Activated T-helper 9 cell treated with anti-CD3 and anti-CD28 coated beads, Interleukin-2, amount 50 U/mL, for 16 hours (primary cell): ENCODE data around the gene DOP1A.
A peak's percentile ranks its signal among the peaks of the same experiment; 100 is the strongest.
"Not testable (repeated sequence)": the region's sequence is repeated elsewhere in the genome, so short reads cannot be mapped to it uniquely, and the experiment has no call there.

ENCODE experiments used
- DNase-seq: peaks from one replicate; pipeline ENCODE4 v3.0.0-alpha.2; 2020; ENCODE audit warnings: low read depth

Gene DOP1A

DNA sequence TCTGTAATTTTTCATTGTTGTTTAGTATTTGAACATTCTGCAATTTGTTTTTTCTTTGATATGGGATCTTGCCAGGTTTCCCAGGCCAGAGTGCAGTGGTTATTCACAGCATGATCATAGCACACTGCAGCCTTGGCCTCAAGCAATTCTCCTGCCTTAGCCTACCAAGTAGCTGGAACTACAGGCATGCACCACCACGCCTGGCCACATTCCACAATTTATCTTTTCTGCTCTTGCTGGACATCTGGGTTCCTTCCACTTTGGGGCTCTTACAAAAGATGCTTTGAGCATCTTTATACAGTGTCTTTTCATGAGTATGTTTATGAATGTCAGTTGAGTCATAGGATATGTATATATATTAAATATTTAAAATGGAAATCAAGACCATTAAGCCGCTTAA is 83.6 kb downstream of the DOP1A start:
- no peak for DNase-seq

DNA sequence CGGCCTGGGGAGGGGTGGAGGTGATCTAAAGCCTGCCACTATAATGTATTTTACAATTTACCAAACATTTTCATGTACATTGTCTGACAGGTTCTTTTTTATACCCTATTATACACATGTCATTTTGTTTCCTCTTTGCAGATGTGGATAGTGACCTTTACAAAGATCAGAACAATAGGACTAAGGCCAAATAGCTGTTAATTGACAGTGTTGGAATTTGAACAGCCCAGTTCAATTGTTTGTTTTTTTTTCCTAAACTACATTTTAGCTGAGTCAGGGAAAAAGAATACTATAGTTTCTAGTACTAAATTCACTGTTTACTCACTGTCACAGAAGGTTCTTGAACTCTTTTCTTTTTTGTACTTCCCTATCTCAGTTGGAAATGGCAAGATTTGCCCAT is 85.4 kb downstream of the DOP1A start:
- no peak for DNase-seq

DNA sequence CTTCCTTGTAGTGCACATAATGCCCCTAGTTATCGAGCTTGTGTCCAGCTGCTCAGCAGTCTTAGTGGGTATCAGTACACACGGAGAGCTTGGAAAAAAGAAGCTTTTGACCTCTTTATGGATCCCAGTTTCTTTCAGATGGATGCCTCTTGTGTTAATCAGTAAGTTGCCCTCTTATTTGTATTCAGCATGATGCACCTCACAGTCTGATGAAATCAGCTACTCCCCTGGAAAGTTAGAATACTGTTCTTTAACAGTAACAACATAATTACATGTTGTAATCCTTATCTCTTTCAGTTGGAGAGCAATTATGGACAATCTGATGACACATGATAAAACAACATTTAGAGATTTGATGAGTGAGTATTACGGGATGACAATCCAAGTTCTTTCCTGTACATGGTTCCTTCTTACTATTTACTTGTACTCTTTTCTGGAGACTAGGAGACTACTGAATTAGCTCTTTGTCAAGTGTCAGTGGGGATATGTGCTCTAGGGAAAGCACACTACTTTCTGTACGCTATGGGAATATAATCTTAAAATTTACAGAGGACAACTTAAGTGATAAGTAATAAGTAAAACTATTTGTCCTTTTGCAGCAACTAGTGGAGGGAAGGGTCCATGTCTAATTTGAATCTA is 86.5 kb downstream of the DOP1A start:
- DNase-seq = no peak

DNA sequence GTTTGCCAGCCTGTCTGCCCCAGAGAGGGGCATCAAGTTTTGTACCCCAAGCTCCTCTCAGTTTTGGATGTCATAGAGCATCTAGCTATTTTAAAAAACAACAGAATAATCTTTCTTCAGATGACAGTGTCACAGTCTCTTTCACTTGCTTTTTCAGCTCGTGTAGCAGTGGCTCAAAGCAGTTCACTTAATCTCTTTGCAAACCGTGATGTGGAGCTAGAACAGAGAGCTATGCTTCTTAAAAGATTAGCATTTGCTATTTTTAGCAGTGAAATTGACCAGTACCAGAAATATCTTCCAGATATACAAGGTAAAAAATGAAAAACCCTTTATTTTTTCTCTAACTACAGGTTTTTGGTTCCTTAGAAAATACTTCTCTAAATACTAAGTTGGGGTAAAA is 88.3 kb downstream of the DOP1A start:
- no peak for DNase-seq

DNA sequence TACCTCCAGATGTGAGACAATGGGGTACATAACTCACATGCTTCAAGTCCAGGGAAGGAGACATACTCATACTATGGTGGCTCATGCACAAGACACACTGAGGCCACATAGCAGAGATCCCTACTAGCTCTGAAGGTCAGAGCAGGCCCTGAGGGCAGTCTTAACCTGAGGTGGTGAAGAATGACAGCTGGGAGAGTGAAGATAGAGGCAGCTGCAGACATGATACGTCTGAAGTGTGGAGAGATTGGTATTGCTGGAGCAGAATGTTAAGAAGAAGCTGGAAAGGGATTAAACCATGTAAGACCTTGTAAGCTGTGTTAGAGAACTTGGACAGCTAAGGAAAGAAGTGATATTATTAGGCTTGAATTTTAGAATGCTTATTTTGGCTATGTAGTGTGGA is 92.7 kb downstream of the DOP1A start:
- no peak for DNase-seq

DNA sequence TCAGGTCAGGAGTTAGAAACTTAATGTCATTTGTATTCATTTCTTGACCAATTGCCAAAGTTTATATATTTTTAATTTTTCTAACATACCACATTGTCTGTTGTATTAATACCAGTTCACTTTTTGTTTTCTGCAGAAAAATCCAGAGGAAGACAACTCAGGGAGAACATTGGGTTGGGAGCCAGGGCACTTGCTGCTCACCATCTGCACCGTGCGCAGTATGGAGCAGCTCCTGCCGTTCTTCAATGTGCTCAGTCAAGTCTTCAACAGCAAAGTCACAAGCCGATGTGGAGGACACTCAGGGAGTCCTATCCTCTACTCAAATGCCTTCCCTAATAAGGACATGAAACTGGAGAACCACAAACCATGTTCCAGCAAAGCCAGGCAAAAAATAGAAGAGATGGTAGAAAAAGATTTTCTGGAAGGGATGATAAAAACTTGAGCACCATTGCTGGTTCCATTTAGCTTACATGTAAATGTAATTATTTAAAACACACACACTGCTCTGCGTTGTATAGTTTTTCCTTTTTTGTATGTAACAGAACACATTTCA is 100.3 kb downstream of the DOP1A start:
- no peak for DNase-seq

DNA sequence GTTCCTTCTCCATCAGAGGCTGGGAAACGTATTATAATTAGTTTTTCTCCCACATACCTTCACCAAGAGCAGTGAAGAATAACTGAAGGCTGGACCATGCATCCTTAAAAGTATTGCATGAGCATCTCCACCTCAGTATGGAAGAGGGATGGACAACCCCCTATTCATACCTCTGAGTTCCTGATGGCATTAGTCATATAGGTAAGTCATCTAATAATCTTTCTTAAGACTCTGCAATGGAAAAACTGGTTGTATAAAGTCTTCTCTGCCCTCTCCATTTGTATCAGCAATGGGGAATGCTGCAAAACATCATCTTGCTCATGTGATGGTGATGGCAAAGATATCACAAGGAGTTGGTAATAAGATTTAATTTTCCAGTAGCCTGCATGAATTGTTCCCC is 101.1 kb downstream of the DOP1A start:
- no peak for DNase-seq

DNA sequence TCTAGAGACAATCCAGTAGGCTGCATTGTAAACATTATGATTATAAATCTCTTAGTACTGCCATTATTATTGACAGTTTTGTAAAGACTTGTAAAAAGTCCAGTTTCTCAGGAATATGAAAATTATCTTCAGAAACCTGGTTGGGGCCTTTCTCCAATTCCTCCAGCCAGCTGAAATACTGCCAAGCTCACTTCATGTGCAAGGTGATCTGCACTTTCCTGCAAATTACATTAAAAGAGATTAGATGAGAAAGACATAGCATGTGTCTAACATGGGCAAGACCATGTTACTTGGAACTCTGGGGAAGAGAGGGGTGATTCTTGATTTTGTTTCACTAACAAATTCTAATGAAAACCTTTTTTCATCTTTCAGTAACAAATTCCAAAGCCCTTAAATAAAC is 101.6 kb downstream of the DOP1A start:
- DNase-seq = no peak

DNA sequence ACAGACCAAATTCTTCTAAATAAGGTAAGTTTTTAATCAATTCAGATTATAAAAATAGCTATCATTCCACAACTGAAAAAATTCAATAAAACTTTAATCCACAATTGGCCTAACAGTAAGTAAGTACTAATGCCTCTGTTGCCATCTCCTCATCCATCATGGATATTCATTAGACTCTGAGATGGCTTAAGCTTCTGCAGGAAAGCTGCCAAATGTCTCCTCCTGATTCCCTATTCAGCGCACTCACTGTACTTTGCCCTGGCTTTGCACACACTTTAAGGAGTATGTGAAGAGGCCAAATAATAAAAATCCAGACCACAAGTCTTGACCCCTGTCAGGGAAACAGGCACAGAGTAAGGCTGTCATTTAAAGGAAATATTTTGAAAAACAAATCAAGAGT is 102.0 kb downstream of the DOP1A start:
- no peak for DNase-seq

DNA sequence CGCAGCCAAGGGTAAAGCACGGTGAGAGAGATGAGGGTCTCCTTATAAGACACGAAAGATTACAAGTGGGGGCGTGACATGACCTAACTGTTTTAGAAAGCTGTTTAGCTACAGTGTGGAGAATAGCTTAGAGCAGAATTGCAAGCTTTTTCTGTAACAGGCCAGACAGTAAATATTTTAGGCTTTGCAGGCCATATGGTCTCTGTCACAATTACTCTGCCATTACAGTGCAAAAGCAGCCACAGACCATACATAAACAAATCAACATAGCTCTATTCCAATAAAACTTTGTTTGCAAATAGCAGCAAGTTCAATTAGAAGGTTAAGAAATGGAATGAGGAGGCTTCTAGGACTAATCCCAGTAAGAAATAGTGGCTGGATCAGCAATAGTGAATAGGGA is 108.8 kb downstream of the DOP1A start:
- no peak for DNase-seq

DNA sequence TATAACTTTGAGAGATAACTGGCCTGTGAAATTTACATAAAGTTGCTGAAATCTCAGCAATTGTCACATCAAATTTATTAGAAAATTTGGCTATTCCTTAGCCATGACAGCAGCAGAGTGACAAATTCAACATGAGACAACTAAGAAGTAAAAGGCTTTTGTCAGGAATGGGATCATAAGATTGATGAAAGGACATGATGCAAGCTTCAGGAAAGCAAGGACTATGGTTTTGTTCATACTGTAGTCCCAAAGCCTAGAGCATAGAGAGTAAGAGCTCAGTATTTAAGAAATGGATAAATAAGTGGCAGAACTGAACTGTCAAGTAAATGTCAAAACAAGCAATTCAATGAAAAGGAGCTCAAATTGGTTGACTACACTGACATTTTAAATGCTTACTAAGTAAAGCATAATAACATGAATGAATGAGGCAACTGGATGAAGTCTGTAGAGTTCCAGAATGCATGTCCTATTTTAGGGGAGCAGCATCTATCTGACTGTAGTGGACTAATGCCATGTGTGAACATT is 113.0 kb downstream of the DOP1A start:
- no peak for DNase-seq

DNA sequence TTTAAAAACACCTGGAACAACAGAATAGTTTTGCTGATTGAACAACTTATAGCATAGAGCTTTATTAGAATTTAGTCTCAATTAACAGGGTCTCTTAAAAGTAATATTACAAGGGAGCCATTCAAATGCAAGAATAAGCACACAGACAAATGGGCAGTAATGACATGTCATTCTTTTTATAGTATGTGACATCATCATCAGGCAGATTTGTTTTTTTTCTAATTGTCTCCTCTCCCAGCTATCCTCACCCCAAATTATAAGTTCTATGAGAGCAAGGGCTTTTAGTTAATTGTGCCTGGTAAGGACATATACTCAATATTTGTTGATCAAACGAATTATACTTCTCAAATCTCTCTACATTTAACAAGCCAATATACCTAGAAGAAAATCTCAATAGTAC is 114.6 kb downstream of the DOP1A start:
- no peak for DNase-seq

DNA sequence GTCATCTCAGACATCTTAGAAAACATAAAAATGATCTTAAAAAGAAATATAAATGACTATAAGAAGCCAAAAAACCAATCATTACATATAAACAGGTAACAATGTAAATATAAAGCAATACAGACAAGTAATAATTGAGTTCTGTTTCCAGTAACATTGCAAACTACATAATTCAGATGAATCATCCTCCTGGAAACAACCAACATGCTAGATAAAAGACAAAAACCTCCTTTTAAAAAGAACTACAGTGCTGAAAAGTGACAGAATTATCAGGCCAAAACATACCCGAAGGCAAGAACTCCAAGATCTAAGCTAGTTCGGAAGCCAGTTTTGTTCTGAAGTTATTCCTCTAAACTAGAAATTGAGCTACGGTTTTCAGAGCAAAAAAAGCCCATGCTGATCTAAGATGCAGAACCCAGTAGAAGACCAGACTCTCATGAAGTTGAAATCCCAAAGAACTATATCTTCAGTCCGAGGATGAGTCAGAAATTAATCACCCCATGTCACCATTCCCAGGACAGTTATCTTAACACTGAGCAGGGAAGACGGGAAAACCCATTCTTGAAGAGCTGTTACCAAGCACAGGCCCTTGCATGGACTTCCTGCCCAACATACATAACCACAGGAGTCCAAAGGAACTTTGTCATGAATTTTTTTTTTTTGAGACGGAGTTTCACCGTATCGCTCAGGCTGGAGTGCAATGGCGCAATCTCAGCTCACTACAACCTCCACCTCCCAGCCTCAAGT is 115.8 kb downstream of the DOP1A start:
- DNase-seq = no peak

DNA sequence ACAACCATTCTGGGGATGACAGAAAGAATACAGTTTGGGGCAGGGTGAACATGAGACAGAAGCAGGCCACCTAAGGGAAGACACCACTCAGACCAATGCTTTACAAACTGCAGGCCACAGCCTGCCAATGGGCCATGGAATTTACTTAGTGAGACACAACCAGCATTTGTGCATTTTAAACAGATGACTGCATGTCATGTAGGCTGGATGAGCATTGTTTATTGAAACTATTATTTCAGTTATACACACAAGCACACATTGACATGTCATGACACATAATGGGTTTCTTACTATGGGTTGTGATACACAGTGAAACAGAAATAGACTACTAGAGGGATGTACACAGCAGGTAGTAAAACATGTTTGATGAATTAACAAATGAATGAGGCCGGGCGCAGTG is 117.6 kb downstream of the DOP1A start:
- DNase-seq = no peak

DNA sequence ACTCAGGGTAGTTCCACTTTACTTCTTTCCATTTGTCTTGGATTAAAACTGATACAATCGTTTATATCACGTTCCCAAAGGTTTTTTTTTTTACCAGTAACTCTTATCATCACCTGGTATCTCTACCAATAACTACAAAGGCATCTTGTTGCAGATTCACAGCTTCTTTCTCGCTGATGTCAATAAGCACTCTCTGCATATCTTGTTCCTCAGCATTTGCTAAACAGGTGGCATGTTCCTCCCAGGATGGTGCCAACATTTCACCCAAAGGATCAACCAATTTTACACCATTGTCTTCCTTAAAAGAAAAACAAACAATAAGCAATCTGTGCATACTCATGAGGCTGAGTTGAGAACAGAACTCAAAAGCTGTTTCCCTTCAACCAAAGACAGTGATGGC is 121.0 kb downstream of the DOP1A start:
- no peak for DNase-seq

DNA sequence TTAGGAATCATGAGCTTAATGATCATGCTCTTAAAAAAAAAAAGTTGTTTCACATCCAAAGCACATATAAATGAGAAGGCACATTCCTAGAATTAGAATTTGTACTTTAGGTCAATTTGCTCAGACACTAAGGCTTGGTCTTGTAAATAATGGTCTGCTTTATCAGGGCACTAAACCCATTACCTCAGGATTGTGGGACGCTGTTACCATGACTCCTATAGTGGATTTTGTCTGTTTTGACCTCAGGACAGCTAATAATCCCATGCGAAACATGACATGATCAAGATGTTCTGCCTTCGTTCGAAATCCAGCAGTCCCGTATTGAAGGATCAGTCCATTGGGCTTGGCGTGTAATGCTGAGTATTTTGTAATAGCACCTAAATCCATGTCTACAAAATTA is 123.2 kb downstream of the DOP1A start:
- DNase-seq = no peak

DNA sequence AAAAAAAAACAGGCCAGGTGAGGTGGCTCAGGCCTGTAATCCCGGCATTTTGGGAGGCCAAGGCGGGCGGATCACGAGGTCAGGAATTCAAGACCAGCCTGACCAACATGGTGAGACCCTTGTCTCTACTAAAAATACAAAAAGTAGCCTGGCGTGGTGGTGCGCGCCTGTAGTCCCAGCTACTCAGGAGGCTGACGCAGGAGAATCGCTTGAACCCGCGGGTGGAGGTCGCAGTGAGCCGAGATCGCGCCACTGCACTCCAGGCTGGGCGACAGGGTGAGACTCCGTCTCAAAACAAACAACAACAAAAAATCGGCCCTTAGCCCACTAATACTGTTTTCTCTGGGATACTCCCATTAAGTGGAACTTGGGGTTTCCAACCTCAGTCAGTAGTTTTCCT is 124.5 kb downstream of the DOP1A start:
- DNase-seq = not testable (repeated sequence)

DNA sequence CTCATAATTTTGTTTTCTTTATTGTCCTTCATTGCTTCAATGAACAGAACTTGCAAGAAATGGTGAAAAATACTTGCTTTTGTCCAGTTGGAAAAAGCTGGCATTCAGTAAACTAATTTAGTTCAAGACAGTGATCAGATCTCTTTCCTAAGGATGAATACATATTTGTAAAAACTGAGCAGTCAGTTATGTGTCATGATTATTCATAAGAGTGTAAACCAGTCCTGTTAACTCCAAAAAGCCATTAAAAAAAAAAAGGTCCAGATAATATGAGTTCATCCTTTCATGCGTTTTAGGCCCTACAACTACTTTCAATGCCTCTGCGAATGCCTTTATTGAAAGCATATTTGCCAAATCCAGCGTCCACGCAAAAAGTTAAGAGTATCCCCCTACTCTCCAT is 125.0 kb downstream of the DOP1A start:
- DNase-seq = no peak

DNA sequence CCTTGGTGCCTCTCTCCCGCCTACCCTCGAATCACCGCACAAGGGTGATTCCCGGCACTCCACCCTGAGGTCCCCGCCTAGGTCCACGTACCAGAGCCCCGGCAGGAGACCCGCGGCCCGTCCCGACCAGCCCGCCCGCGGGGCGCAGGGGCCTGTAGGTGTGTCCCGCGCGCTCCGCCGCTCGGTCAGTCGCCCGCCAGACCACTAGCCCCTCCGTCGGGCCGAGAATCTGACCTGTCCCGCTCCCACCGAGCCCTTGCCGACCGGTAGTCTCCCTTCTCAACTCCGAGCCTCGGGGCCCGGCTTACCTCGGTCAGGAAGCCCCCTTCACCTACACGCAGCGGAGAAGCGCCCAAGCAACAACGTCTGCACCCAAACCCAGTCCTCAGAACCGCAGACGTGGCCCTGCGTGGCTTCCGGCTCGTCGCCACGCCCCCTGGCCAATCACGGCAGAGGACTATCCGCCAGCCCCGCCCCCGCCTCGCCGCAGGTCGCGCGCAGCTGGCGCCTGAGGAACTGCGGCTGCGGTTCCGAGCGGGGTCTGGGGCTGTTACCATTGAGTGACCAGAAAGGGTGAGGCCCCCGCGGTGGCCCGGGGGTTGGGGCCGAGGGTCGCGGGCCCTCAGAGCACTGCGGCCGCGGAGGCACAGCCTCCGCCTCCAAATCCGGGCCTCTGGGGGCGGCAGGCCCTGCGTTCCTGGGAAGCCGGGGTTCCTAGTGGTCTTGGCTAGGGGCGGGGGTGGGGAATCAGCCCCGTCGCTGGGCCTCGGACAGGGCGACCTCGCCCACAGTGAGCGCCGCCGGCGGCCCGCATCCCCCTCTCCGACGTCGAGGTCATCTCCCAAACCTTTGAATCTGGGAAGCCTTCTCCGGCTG is 125.6 kb downstream of the DOP1A start, which contains the start of the genes PGM3 and RWDD2A:
PGM3 (minus strand) TSS at position 395 of the 876 bp plus-strand sequence. CDS start 2,253 bp downstream, outside the sequence.
RWDD2A (plus strand) TSS at position 487 of the 876 bp plus-strand sequence. CDS start 1,095 bp downstream, outside the sequence.
- peak; percentile 85 for DNase-seq

DNA sequence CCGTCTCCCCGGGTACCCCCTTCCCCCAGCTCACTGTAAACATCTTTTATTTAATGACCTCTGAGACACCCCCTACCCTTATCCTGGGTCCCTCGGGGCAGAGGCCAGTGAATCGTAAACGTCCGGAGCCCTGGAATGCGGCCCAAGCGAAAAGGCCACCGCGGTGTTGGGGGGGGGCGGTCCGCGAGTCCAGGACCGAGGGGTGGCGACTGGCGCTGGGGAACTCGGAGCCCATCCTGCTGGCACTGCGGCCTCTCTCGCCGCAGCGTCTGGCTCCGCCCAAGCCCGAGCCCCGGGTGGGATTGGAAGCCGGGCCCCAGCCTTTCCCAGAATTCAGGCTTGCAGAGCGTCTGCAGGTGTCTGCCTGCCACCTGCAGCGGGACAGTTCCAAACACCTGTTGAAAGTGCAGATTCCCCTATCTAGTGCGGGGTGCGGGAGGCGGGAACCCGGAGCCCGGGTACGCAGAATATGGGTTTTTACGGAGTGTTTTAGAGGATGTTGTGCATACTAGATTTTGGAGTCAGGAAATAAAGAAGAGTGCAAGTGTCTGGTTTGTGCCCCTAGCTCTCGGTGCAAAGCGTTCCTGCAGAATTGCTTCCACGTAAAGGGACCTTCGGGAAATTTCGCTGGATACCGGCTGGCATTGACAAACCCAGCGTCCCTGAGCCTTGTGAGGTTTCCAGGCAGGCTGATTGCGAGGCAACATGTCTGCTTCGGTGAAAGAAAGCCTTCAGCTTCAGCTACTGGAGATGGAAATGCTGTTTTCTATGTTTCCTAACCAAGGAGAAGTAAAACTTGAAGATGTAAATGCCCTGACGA is 126.5 kb downstream of the DOP1A start:
- peak; percentile 11 for DNase-seq

DNA sequence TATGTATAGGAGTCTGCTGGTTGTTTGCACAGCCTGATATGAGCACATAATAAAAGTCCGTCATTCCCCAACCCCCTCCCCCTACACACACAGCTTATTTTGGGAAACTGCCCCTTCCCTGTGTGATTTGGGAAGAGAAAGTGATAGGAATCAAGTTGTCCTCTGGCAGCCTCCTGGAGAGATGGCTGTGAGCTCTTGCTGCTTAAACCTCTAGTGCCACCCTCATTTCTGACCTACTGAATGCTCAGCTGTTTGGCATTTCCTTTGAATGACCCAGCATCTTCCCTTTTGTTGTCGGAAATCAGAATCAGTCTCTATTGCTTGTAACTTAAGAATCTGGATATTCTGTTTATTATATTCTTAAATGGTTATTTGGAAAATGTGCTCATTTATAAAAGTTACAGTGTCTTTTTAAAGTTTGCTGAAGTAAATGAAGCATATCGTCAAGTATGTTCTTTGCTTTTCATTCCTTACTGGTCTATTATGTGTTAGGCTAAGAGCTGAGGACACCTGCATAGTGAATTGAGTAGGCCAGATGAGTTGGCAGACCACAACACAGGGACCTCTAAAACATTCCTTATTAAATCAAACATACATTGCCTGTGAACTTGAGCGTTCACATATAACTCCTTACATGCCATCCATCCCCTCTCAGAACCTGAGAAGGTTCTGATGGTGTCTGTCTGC is 131.2 kb downstream of the DOP1A start:
- no peak for DNase-seq
